ENCODE data around the gene PNMA8B.
"Not testable (repeated sequence)": the region's sequence is repeated elsewhere in the genome, so short reads cannot be mapped to it uniquely, and the experiment has no call there.

Gene PNMA8B

DNA sequence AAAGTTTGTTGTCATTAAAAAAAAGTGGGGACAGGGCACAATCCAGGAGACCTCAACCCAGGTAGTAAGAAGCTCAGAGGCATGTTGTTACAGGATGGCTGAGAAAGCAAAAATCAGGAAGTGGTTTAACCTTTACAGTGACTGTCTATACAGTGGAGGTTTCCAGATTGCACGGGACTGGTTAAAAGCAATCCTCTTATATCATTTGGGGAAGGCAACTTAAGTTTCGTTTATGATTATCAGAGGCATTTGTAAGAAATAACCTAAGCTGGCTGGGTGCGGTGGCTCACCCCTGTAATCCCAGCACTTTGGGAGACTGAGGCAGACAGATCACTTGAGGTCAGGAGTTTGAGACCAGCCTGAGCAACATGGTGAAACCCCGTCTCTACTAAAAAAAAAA is 27.3 kb upstream of the PNMA8B start:
- not testable (repeated sequence) for H3K4me2 ChIP-seq (ENCODE audit: low read length, poor library complexity, severe bottlenecking); H2AK5ac ChIP-seq (ENCODE audit: low read length, severe bottlenecking); H3K9ac ChIP-seq (ENCODE audit: low read length); H2BK15ac ChIP-seq (ENCODE audit: low read depth, poor library complexity, severe bottlenecking); H3K36me3 ChIP-seq (ENCODE audit: control insufficient read depth in 1 of 2, insufficient read depth in 2 of 2, low read depth in 1 of 2, low read length in 2 of 2); H4K8ac ChIP-seq (ENCODE audit: low read length); H2AFZ ChIP-seq (ENCODE audit: low read depth, low read length); H3K9me3 ChIP-seq (ENCODE audit: control insufficient read depth, low read length); DNase-seq; H2BK5ac ChIP-seq (ENCODE audit: low read depth, low read length, poor library complexity, severe bottlenecking); H3K23ac ChIP-seq (ENCODE audit: low read length in 2 of 2); H3K14ac ChIP-seq (ENCODE audit: low read length in 2 of 2); H3K79me1 ChIP-seq (replicated peaks; ENCODE audit: low read length, poor library complexity, severe bottlenecking); H3K27me3 ChIP-seq (ENCODE audit: control insufficient read depth in 1 of 2, insufficient read depth in 1 of 2, low read length in 2 of 2); H3K27ac ChIP-seq (ENCODE audit: low read length, poor library complexity, severe bottlenecking); H3K4me1 ChIP-seq (ENCODE audit: control insufficient read depth, insufficient read depth, low read depth, low read length); H2BK12ac ChIP-seq (ENCODE audit: low read length in 2 of 2); H3K18ac ChIP-seq (ENCODE audit: low read depth in 1 of 2, low read length in 2 of 2); H3K4me3 ChIP-seq (ENCODE audit: insufficient read depth in 1 of 2, low read depth in 1 of 2, low read length in 2 of 2); H2BK120ac ChIP-seq (ENCODE audit: low read depth, low read length); H4K91ac ChIP-seq (ENCODE audit: low read length); H3K4ac ChIP-seq (ENCODE audit: low read depth in 1 of 2, low read length in 2 of 2)
- 90% methylated on average over 4 of the region's 4 CpGs for WGBS

DNA sequence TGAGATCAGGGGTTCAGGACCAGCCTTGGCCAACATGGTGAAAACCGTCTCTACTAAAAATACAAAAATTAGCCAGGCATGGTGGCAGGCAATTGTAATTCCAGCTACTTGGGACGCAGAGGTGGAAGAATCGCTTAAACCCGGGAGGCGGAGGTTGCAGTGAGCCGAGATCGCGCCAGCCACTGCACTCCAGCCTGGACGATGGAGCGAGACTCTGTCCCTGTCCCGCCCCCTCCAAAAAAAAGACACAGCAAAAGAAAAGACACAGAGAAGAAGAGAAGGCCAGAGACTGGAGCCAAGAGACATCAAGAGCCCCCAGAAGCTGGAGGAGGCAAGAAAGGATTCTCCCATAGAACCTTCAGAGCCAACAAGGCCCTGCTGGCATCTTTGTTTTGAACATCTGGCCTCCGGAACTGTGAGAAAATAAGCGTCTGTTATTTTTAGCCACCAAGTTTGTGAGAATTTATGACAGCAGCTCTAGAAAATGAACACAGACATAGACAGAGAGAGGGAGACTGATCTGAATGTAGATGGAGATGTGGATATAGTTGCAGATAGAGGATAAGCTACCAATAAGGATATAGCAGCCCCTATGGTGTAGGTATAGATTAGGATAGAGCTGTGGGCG is 25.7 kb upstream of the PNMA8B start:
- Histone ChIP-seq H3K79me1 (replicated peaks; ENCODE audit: low read length, poor library complexity, severe bottlenecking) (no peaks in the 10 kb centered on the region), H3K14ac (ENCODE audit: low read length in 2 of 2) (no peak overlapping the region), H2BK120ac (ENCODE audit: low read depth, low read length) (peak overlapping the region; percentile 49), H2BK15ac (ENCODE audit: low read depth, poor library complexity, severe bottlenecking) (peak overlapping the region; percentile 67), H3K4me2 (ENCODE audit: low read length, poor library complexity, severe bottlenecking) (no peak overlapping the region), H3K27me3 (ENCODE audit: control insufficient read depth in 1 of 2, insufficient read depth in 1 of 2, low read length in 2 of 2) (peaks cover 0 to 8% of the 10 kb centered on the region in 2 experiments), H3K23ac (ENCODE audit: low read length in 2 of 2) (no peak overlapping the region), H2AFZ (ENCODE audit: low read depth, low read length) (no peak overlapping the region), H3K36me3 (ENCODE audit: control insufficient read depth in 1 of 2, insufficient read depth in 2 of 2, low read depth in 1 of 2, low read length in 2 of 2) (no peaks in the 10 kb centered on the region), H3K4me1 (ENCODE audit: control insufficient read depth, insufficient read depth, low read depth, low read length) (no peaks in the 10 kb centered on the region), H2BK12ac (ENCODE audit: low read length in 2 of 2) (no peak overlapping the region), H4K8ac (ENCODE audit: low read length) (no peak overlapping the region), H3K9ac (ENCODE audit: low read length) (no peak overlapping the region), H3K27ac (ENCODE audit: low read length, poor library complexity, severe bottlenecking) (no peak overlapping the region), H3K4me3 (ENCODE audit: insufficient read depth in 1 of 2, low read depth in 1 of 2, low read length in 2 of 2) (no peak overlapping the region), H2AK5ac (ENCODE audit: low read length, severe bottlenecking) (no peak overlapping the region), H3K18ac (ENCODE audit: low read depth in 1 of 2, low read length in 2 of 2) (no peak overlapping the region), H4K91ac (ENCODE audit: low read length) (no peak overlapping the region), H3K4ac (ENCODE audit: low read depth in 1 of 2, low read length in 2 of 2) (no peak overlapping the region), H2BK5ac (ENCODE audit: low read depth, low read length, poor library complexity, severe bottlenecking) (no peak overlapping the region), H3K9me3 (ENCODE audit: control insufficient read depth, low read length) (no peaks in the 10 kb centered on the region)
- 94% methylated on average over 13 of the region's 14 CpGs for WGBS
- DNase-seq: no peak

DNA sequence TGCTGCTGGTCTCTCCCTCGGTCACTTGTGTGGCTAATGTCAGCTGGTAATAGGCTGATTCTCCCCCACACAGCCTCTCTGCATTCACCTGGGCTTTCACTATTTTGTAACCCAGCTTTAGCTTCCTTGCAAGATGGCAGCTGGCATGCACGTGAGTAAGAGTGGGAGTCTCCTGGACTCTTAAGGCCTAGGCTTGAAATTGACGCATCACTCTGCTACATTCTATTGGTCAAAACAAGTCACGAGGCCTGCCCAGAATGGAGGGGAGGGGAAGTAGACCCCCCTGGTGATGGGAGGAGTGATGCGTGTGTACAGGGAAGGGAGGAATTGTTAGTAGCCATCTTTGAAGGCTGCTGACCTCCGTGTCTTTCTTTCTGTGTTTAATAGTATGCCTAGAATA is 24.9 kb upstream of the PNMA8B start:
- no peaks in the 10 kb centered on the region for H3K79me1 ChIP-seq (replicated peaks; ENCODE audit: low read length, poor library complexity, severe bottlenecking)
- no peak overlapping the region for H3K9ac ChIP-seq (ENCODE audit: low read length)
- no peak overlapping the region for H2BK15ac ChIP-seq (ENCODE audit: low read depth, poor library complexity, severe bottlenecking)
- H3K14ac ChIP-seq (ENCODE audit: low read length in 2 of 2): no peak overlapping the region
- H2AK5ac ChIP-seq (ENCODE audit: low read length, severe bottlenecking): no peak overlapping the region
- peak overlapping the region; percentile 12 for H4K8ac ChIP-seq (ENCODE audit: low read length)
- no peaks in the 10 kb centered on the region for H3K36me3 ChIP-seq (ENCODE audit: control insufficient read depth in 1 of 2, insufficient read depth in 2 of 2, low read depth in 1 of 2, low read length in 2 of 2)
- WGBS: 89% methylated on average over 5 of the region's 6 CpGs
- no peak overlapping the region for H2BK120ac ChIP-seq (ENCODE audit: low read depth, low read length)
- no peak overlapping the region for H3K18ac ChIP-seq (ENCODE audit: low read depth in 1 of 2, low read length in 2 of 2)
- no peak overlapping the region for H3K4me2 ChIP-seq (ENCODE audit: low read length, poor library complexity, severe bottlenecking)
- H3K4ac ChIP-seq (ENCODE audit: low read depth in 1 of 2, low read length in 2 of 2): no peak overlapping the region
- no peaks in the 10 kb centered on the region for H3K4me1 ChIP-seq (ENCODE audit: control insufficient read depth, insufficient read depth, low read depth, low read length)
- H3K4me3 ChIP-seq (ENCODE audit: insufficient read depth in 1 of 2, low read depth in 1 of 2, low read length in 2 of 2): no peak overlapping the region
- H2BK5ac ChIP-seq (ENCODE audit: low read depth, low read length, poor library complexity, severe bottlenecking): no peak overlapping the region
- DNase-seq: no peak
- no peak overlapping the region for H3K23ac ChIP-seq (ENCODE audit: low read length in 2 of 2)
- H3K27me3 ChIP-seq (ENCODE audit: control insufficient read depth in 1 of 2, insufficient read depth in 1 of 2, low read length in 2 of 2): peaks cover 0 to 9% of the 10 kb centered on the region in 2 experiments
- no peak overlapping the region for H2AFZ ChIP-seq (ENCODE audit: low read depth, low read length)
- no peak overlapping the region for H3K27ac ChIP-seq (ENCODE audit: low read length, poor library complexity, severe bottlenecking)
- no peak overlapping the region for H4K91ac ChIP-seq (ENCODE audit: low read length)
- H3K9me3 ChIP-seq (ENCODE audit: control insufficient read depth, low read length): no peaks in the 10 kb centered on the region
- H2BK12ac ChIP-seq (ENCODE audit: low read length in 2 of 2): no peak overlapping the region

DNA sequence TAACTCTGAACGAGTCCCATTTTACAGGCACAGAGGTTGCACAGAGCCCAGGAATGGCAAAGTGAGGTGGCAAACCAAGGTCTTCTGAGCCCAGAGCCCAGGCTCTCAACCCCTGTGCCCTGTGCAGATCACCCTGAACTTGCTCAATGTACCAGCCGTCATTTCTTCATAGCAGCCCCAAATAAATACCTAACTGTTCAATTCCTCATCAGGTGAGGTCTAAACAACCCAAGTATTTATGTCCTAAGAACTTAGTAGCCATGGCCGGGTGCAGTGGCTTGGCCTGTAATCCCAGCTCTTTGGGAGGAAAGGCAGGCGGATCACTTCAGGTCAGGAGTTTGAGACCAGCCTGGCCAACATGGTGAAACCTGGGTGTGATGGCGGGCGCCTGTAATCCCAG is 21.8 kb upstream of the PNMA8B start:
- no peak overlapping the region for H2BK5ac ChIP-seq (ENCODE audit: low read depth, low read length, poor library complexity, severe bottlenecking)
- H3K4me3 ChIP-seq (ENCODE audit: insufficient read depth in 1 of 2, low read depth in 1 of 2, low read length in 2 of 2): no peak overlapping the region
- no peak overlapping the region for H3K4ac ChIP-seq (ENCODE audit: low read depth in 1 of 2, low read length in 2 of 2)
- no peak overlapping the region for H2AK5ac ChIP-seq (ENCODE audit: low read length, severe bottlenecking)
- peaks cover 6% of the 10 kb centered on the region for H3K4me1 ChIP-seq (ENCODE audit: control insufficient read depth, insufficient read depth, low read depth, low read length)
- no peaks in the 10 kb centered on the region for H3K36me3 ChIP-seq (ENCODE audit: control insufficient read depth in 1 of 2, insufficient read depth in 2 of 2, low read depth in 1 of 2, low read length in 2 of 2)
- H3K18ac ChIP-seq (ENCODE audit: low read depth in 1 of 2, low read length in 2 of 2): no peak overlapping the region
- no peak overlapping the region for H3K14ac ChIP-seq (ENCODE audit: low read length in 2 of 2)
- H3K27ac ChIP-seq (ENCODE audit: low read length, poor library complexity, severe bottlenecking): no peak overlapping the region
- no peak overlapping the region for H4K8ac ChIP-seq (ENCODE audit: low read length)
- no peak overlapping the region for H3K23ac ChIP-seq (ENCODE audit: low read length in 2 of 2)
- H2BK120ac ChIP-seq (ENCODE audit: low read depth, low read length): no peak overlapping the region
- no peak overlapping the region for H3K9ac ChIP-seq (ENCODE audit: low read length)
- peaks cover 3 to 4% of the 10 kb centered on the region in 2 experiments for H3K27me3 ChIP-seq (ENCODE audit: control insufficient read depth in 1 of 2, insufficient read depth in 1 of 2, low read length in 2 of 2)
- H2BK12ac ChIP-seq (ENCODE audit: low read length in 2 of 2): no peak overlapping the region
- H4K91ac ChIP-seq (ENCODE audit: low read length): no peak overlapping the region
- H3K9me3 ChIP-seq (ENCODE audit: control insufficient read depth, low read length): no peaks in the 10 kb centered on the region
- no peak overlapping the region for H3K4me2 ChIP-seq (ENCODE audit: low read length, poor library complexity, severe bottlenecking)
- H2BK15ac ChIP-seq (ENCODE audit: low read depth, poor library complexity, severe bottlenecking): no peak overlapping the region
- DNase-seq: no peak
- H2AFZ ChIP-seq (ENCODE audit: low read depth, low read length): no peak overlapping the region
- 93% methylated on average over 4 of the region's 6 CpGs for WGBS
- H3K79me1 ChIP-seq (replicated peaks; ENCODE audit: low read length, poor library complexity, severe bottlenecking): no peaks in the 10 kb centered on the region
